Erythroblast (primary cell): ENCODE data around the gene LPAR3.
"Not testable (repeated sequence)": the region's sequence is repeated elsewhere in the genome, so short reads cannot be mapped to it uniquely, and the experiment has no call there.

Source experiments
- DNase-seq, 2 experiments: peaks; one replicate each; lab custom pipeline; 2025; lab: John Stamatoyannopoulos, UW
- GATA1 ChIP-seq: IDR thresholded peaks from 2 replicates; pipeline ENCODE4 v1.6.1; 2011; ENCODE audit warnings: low read depth, mild to moderate bottlenecking, control low read depth, low read length, moderate library complexity
- POLR2A ChIP-seq: IDR thresholded peaks from 2 replicates; pipeline ENCODE4 v1.6.1; 2011; ENCODE audit warnings: mild to moderate bottlenecking, low read length

The LPAR3 gene

GRCh38 chr1:84919461-84919970, 26.5 kb upstream of the LPAR3 start:
- no peak for TF ChIP-seq POLR2A
- TF ChIP-seq GATA1: no peak
- no peak for DNase-seq

GRCh38 chr1:84918726-84919336, 25.8 kb upstream of the LPAR3 start:
- TF ChIP-seq GATA1 (no peak), POLR2A (no peak)
- DNase-seq: no peak

GRCh38 chr1:84916897-84917296, 23.9 kb upstream of the LPAR3 start:
- no peak for DNase-seq
- TF ChIP-seq GATA1 (no peak), POLR2A (no peak)

GRCh38 chr1:84913555-84913892, 20.5 kb upstream of the LPAR3 start:
- no peak for DNase-seq
- TF ChIP-seq POLR2A: no peak
- TF ChIP-seq GATA1: no peak

- no peak for DNase-seq
- TF ChIP-seq POLR2A (no peak), GATA1 (no peak)
Observed at GRCh38 chr1:84912726-84913554, 19.9 kb upstream of the LPAR3 start.

- DNase-seq: not testable (repeated sequence)
Observed at GRCh38 chr1:84908746-84909464, 15.9 kb upstream of the LPAR3 start.

GRCh38 chr1:84907095-84907827, 14.3 kb upstream of the LPAR3 start:
- no peak for TF ChIP-seq POLR2A
- TF ChIP-seq GATA1: no peak
- no peak for DNase-seq

- not testable (repeated sequence) for DNase-seq
Observed at GRCh38 chr1:84902727-84903126, 9.7 kb upstream of the LPAR3 start.

GRCh38 chr1:84899969-84900368, 7.0 kb upstream of the LPAR3 start:
- TF ChIP-seq GATA1 (no peak), POLR2A (no peak)
- DNase-seq: no peak

- no peak for DNase-seq
- TF ChIP-seq POLR2A: no peak
- TF ChIP-seq GATA1: no peak
Observed at GRCh38 chr1:84896279-84896678, 3.3 kb upstream of the LPAR3 start.

- no peak for DNase-seq
- no peak for TF ChIP-seq POLR2A
- no peak for TF ChIP-seq GATA1
Observed at GRCh38 chr1:84890566-84890965, 2.4 kb downstream of the LPAR3 start.

GRCh38 chr1:84889437-84889836, 3.6 kb downstream of the LPAR3 start:
- TF ChIP-seq GATA1 (no peak), POLR2A (no peak)
- DNase-seq: no peak

- TF ChIP-seq POLR2A (no peak), GATA1 (no peak)
- no peak for DNase-seq
Observed at GRCh38 chr1:84888753-84889152, 4.3 kb downstream of the LPAR3 start.
